ENCODE measurements around the gene TRIM65. TPM values are rescaled to one million over a fixed set of nuclear protein-coding genes. Genes with fewer than 3 reads are reported as not detected.

The TRIM65 gene
- total and polyA plus RNA-seq, 3 donors from 2014 or later = 8.6 to 25.5 (median 23.4) TPM

- H3K27me3 ChIP-seq = no peaks in the 10 kb centered on the region
- 35 to 42% methylated on average over 16 of the region's 16 CpGs for WGBS, 2 donors
- TF ChIP-seq CTCF (IDR thresholded peaks at IDR 0.05) (peak; percentile 56 to 59 (median 58)), POLR2A (IDR thresholded peaks at IDR 0.05) (no peak)
- no peaks in the 10 kb centered on the region for H3K9me3 ChIP-seq
- peak; percentile 91 for DNase-seq
- H3K4me3 ChIP-seq = no peak overlapping the region
- peak overlapping the region; percentile 67 to 79 for H3K27ac ChIP-seq
- H3K36me3 ChIP-seq (ENCODE audit: low read depth, missing control alignments) = no peaks in the 10 kb centered on the region
- H3K4me1 ChIP-seq = peaks cover 50% of the 10 kb centered on the region
- intact Hi-C loops (cut with DNase I; ENCODE audit: low total_unique reads) = loop anchor here (10.0 kb wide), 1 partner anchor 74 kb away; a partner anchor contains a TSS
Measured at GRCh38 chr17:75848523-75849278, 48.0 kb downstream of the TRIM65 start.

- intact Hi-C loops (cut with DNase I; ENCODE audit: low total_unique reads) = loop anchor here (10.0 kb wide), 1 partner anchor 73 kb away; a partner anchor contains a TSS
- Histone ChIP-seq H3K27ac (peak overlapping the region; percentile 67 to 79), H3K4me1 (peaks cover 43% of the 10 kb centered on the region), H3K27me3 (no peaks in the 10 kb centered on the region), H3K9me3 (no peaks in the 10 kb centered on the region), H3K4me3 (no peak overlapping the region), H3K36me3 (ENCODE audit: low read depth, missing control alignments) (no peaks in the 10 kb centered on the region)
- no peak for DNase-seq
- TF ChIP-seq POLR2A (IDR thresholded peaks at IDR 0.05) = no peak
- no peak for TF ChIP-seq CTCF (IDR thresholded peaks at IDR 0.05)
- 73 to 83% methylated on average over 20 to 25 of the region's 25 CpGs for WGBS, 2 donors
Measured at GRCh38 chr17:75847614-75848522, 48.9 kb downstream of the TRIM65 start.

- Histone ChIP-seq H3K27me3 (no peaks in the 10 kb centered on the region), H3K9me3 (no peaks in the 10 kb centered on the region), H3K4me1 (peaks cover 43% of the 10 kb centered on the region), H3K36me3 (ENCODE audit: low read depth, missing control alignments) (no peaks in the 10 kb centered on the region), H3K27ac (peak overlapping the region; percentile 67 to 79), H3K4me3 (no peak overlapping the region)
- intact Hi-C loops (cut with DNase I; ENCODE audit: low total_unique reads) = loop anchor here (10.0 kb wide), 1 partner anchor 72 kb away; a partner anchor contains a TSS
- TF ChIP-seq POLR2A (IDR thresholded peaks at IDR 0.05) = no peak
- no peak for TF ChIP-seq CTCF (IDR thresholded peaks at IDR 0.05)
- 82 to 85% methylated on average over 25 to 27 of the region's 34 CpGs for WGBS, 2 donors
- no peak for DNase-seq
Measured at GRCh38 chr17:75846692-75847613, 49.8 kb downstream of the TRIM65 start.

GRCh38 chr17:75845933-75846691, 50.6 kb downstream of the TRIM65 start:
- no peaks in the 10 kb centered on the region for H3K36me3 ChIP-seq (ENCODE audit: low read depth, missing control alignments)
- no peaks in the 10 kb centered on the region for H3K27me3 ChIP-seq
- no peak for TF ChIP-seq CTCF (IDR thresholded peaks at IDR 0.05)
- TF ChIP-seq POLR2A (IDR thresholded peaks at IDR 0.05) = no peak
- H3K4me3 ChIP-seq = no peak overlapping the region
- H3K27ac ChIP-seq = peak overlapping the region in 1 of 2 donors; percentile 64
- intact Hi-C loops (cut with DNase I; ENCODE audit: low total_unique reads) = loop anchor here (10.0 kb wide), 1 partner anchor 71 kb away; a partner anchor contains a TSS
- H3K9me3 ChIP-seq = no peaks in the 10 kb centered on the region
- WGBS, 2 donors = 76 to 81% methylated on average over 22 of the region's 22 CpGs
- DNase-seq = no peak
- peaks cover 43% of the 10 kb centered on the region for H3K4me1 ChIP-seq
